ENCODE measurements around the gene BTN3A1.

Gene BTN3A1

GRCh38 chr6:26360451-26361416 is 41.3 kb upstream of the BTN3A1 start:
- no peaks in the 10 kb centered on the region for H3K36me3 ChIP-seq (ENCODE audit: insufficient read depth, insufficient read length, low read length)
- no peak overlapping the region for H3K9ac ChIP-seq (ENCODE audit: insufficient read length, low read depth)
- H3K4me3 ChIP-seq (ENCODE audit: insufficient read length, low read depth), result no peak overlapping the region
- DNase-seq (ENCODE audit: low read depth, low spot score), result no peak
- TF ChIP-seq YY1 (IDR thresholded peaks at IDR 0.05; ENCODE audit: insufficient read depth, insufficient read length) (no peak), ZNF274 (IDR thresholded peaks at IDR 0.05; ENCODE audit: low read depth, low read length) (no peak), SUZ12 (IDR thresholded peaks at IDR 0.05; ENCODE audit: extremely low read depth, insufficient read depth, insufficient read length) (no peak)
- H3K4me1 ChIP-seq (ENCODE audit: insufficient read depth, insufficient read length), result no peaks in the 10 kb centered on the region
- H3K9me3 ChIP-seq (ENCODE audit: insufficient read depth, low read length), result no peaks in the 10 kb centered on the region
- no peaks in the 10 kb centered on the region for H3K27me3 ChIP-seq (ENCODE audit: insufficient read depth, insufficient read length)

- no peak overlapping the region for H3K4me3 ChIP-seq (ENCODE audit: insufficient read length, low read depth)
- no peaks in the 10 kb centered on the region for H3K4me1 ChIP-seq (ENCODE audit: insufficient read depth, insufficient read length)
- H3K9ac ChIP-seq (ENCODE audit: insufficient read length, low read depth), result no peak overlapping the region
- no peaks in the 10 kb centered on the region for H3K27me3 ChIP-seq (ENCODE audit: insufficient read depth, insufficient read length)
- TF ChIP-seq ZNF274 (IDR thresholded peaks at IDR 0.05; ENCODE audit: low read depth, low read length) (no peak), YY1 (IDR thresholded peaks at IDR 0.05; ENCODE audit: insufficient read depth, insufficient read length) (no peak), SUZ12 (IDR thresholded peaks at IDR 0.05; ENCODE audit: extremely low read depth, insufficient read depth, insufficient read length) (no peak)
- no peak for DNase-seq (ENCODE audit: low read depth, low spot score)
- H3K9me3 ChIP-seq (ENCODE audit: insufficient read depth, low read length), result no peaks in the 10 kb centered on the region
- no peaks in the 10 kb centered on the region for H3K36me3 ChIP-seq (ENCODE audit: insufficient read depth, insufficient read length, low read length)
Observed at GRCh38 chr6:26361544-26361943, 40.5 kb upstream of the BTN3A1 start.

- Histone ChIP-seq H3K9ac (ENCODE audit: insufficient read length, low read depth) (no peak overlapping the region), H3K4me1 (ENCODE audit: insufficient read depth, insufficient read length) (no peaks in the 10 kb centered on the region), H3K9me3 (ENCODE audit: insufficient read depth, low read length) (no peaks in the 10 kb centered on the region), H3K4me3 (ENCODE audit: insufficient read length, low read depth) (no peak overlapping the region), H3K27me3 (ENCODE audit: insufficient read depth, insufficient read length) (no peaks in the 10 kb centered on the region), H3K36me3 (ENCODE audit: insufficient read depth, insufficient read length, low read length) (no peaks in the 10 kb centered on the region)
- DNase-seq (ENCODE audit: low read depth, low spot score), result no peak
- TF ChIP-seq YY1 (IDR thresholded peaks at IDR 0.05; ENCODE audit: insufficient read depth, insufficient read length) (no peak), ZNF274 (IDR thresholded peaks at IDR 0.05; ENCODE audit: low read depth, low read length) (no peak), SUZ12 (IDR thresholded peaks at IDR 0.05; ENCODE audit: extremely low read depth, insufficient read depth, insufficient read length) (no peak)
Observed at GRCh38 chr6:26362093-26362835, 39.8 kb upstream of the BTN3A1 start.

DNA sequence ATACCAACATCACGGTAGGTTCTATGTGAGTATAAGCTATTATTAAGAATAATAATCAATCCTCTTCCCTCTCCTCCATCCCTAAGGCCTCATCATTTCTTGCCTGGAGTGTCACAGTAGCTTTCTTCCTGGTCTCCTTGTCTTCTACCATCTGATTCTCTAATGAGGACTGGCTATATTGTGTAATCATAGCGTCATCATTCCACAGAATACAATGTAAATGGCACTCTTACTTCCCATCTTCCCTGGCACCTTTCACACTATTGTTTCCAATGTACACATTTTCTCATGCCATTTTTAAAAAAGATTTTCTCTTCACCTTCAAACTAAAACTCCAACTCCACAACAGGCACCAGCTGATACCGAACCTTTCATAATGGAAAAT is 39.2 kb upstream of the BTN3A1 start:
- Histone ChIP-seq H3K9ac (ENCODE audit: insufficient read length, low read depth) (no peak overlapping the region), H3K4me1 (ENCODE audit: insufficient read depth, insufficient read length) (no peaks in the 10 kb centered on the region), H3K9me3 (ENCODE audit: insufficient read depth, low read length) (no peaks in the 10 kb centered on the region), H3K27me3 (ENCODE audit: insufficient read depth, insufficient read length) (no peaks in the 10 kb centered on the region), H3K4me3 (ENCODE audit: insufficient read length, low read depth) (no peak overlapping the region), H3K36me3 (ENCODE audit: insufficient read depth, insufficient read length, low read length) (no peaks in the 10 kb centered on the region)
- no peak for DNase-seq (ENCODE audit: low read depth, low spot score)
- TF ChIP-seq ZNF274 (IDR thresholded peaks at IDR 0.05; ENCODE audit: low read depth, low read length) (no peak), SUZ12 (IDR thresholded peaks at IDR 0.05; ENCODE audit: extremely low read depth, insufficient read depth, insufficient read length) (no peak), YY1 (IDR thresholded peaks at IDR 0.05; ENCODE audit: insufficient read depth, insufficient read length) (no peak)

DNA sequence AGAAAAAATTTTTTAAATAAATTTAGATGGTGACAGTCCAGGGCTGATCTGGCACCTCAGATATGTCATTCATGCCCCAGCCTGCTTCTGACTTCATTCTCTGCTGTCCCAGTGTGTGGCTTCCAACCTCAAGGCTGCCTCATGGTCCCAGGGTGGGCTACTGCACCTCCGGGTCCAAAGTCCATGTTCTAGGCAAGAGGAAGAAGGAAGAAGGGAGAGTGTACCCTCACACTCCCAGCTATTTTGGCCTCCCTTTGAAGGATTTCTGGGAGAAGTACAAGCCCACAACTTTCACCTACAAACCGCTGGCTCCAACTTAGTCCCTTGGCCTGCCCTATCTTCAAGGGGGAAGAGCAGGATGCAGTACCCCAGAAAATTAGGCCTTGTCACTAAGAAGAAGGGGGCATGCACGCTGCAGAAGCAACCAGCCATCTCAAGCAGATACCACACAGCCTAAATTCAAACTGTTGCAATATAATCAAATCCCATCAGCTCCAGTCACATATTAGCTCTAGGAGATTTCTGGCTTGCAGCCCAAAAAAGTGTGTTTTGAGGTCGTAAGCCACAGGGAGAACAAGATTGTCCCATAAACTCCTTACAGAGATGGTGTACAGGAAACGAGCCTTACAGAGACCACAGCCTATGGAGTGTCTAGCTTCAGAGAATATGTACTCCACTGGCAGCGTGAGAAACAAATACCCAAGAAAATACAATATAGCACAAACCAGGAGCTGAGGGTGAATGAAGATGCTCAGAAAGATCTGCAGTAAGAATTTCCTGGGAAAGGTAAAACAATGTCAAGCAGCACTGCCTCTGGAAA is 38.0 kb upstream of the BTN3A1 start:
- TF ChIP-seq ZNF274 (IDR thresholded peaks at IDR 0.05; ENCODE audit: low read depth, low read length) (no peak), SUZ12 (IDR thresholded peaks at IDR 0.05; ENCODE audit: extremely low read depth, insufficient read depth, insufficient read length) (no peak), YY1 (IDR thresholded peaks at IDR 0.05; ENCODE audit: insufficient read depth, insufficient read length) (no peak)
- H3K9ac ChIP-seq (ENCODE audit: insufficient read length, low read depth), result no peak overlapping the region
- no peaks in the 10 kb centered on the region for H3K4me1 ChIP-seq (ENCODE audit: insufficient read depth, insufficient read length)

GRCh38 chr6:26365633-26365995 is 36.5 kb upstream of the BTN3A1 start:
- DNase-seq (ENCODE audit: low read depth, low spot score), result no peak
- Histone ChIP-seq H3K9ac (ENCODE audit: insufficient read length, low read depth) (no peak overlapping the region), H3K4me3 (ENCODE audit: insufficient read length, low read depth) (no peak overlapping the region), H3K36me3 (ENCODE audit: insufficient read depth, insufficient read length, low read length) (no peaks in the 10 kb centered on the region), H3K9me3 (ENCODE audit: insufficient read depth, low read length) (no peaks in the 10 kb centered on the region), H3K4me1 (ENCODE audit: insufficient read depth, insufficient read length) (no peaks in the 10 kb centered on the region), H3K27me3 (ENCODE audit: insufficient read depth, insufficient read length) (no peaks in the 10 kb centered on the region)
- TF ChIP-seq ZNF274 (IDR thresholded peaks at IDR 0.05; ENCODE audit: low read depth, low read length) (no peak), SUZ12 (IDR thresholded peaks at IDR 0.05; ENCODE audit: extremely low read depth, insufficient read depth, insufficient read length) (no peak), YY1 (IDR thresholded peaks at IDR 0.05; ENCODE audit: insufficient read depth, insufficient read length) (no peak)

More for the DNA sequence above, 38.0 kb upstream of the BTN3A1 start:
- no peaks in the 10 kb centered on the region for H3K27me3 ChIP-seq (ENCODE audit: insufficient read depth, insufficient read length)
- no peaks in the 10 kb centered on the region for H3K9me3 ChIP-seq (ENCODE audit: insufficient read depth, low read length)
- no peaks in the 10 kb centered on the region for H3K36me3 ChIP-seq (ENCODE audit: insufficient read depth, insufficient read length, low read length)
- no peak for DNase-seq (ENCODE audit: low read depth, low spot score)
- no peak overlapping the region for H3K4me3 ChIP-seq (ENCODE audit: insufficient read length, low read depth)

Measured in NT2/D1 (cell line).